ENCODE results near the gene FAM199X. TPM values are rescaled to one million over a fixed set of nuclear protein-coding genes. Genes with fewer than 3 reads are reported as not detected.
"Not testable (repeated sequence)": the region's sequence is repeated elsewhere in the genome, so short reads cannot be mapped to it uniquely, and the experiment has no call there.

Gene FAM199X
- total RNA-seq, 1 experiment from 2014 or later: 35.2 TPM

DNA sequence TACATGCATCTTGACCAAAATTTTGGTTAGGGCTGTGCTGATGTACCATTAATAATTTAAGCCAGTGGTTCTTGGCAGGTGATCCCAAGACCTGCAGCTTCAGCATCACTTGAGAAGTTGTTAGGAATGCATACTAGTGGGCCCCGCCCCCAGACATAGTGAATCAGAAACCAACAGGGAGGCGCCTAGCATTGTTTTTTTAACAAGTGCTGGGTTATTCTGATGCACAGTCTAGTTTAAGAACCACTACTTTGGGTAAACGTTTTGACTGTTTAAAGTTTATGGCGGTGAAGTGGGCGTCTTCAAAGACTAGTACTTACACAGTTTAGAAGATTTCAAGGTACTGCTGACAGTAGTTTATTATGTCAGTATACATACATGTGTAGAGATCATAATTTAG, 23.6 kb downstream of the FAM199X start:
- no peak for DNase-seq (ENCODE audit: low read depth)

DNA sequence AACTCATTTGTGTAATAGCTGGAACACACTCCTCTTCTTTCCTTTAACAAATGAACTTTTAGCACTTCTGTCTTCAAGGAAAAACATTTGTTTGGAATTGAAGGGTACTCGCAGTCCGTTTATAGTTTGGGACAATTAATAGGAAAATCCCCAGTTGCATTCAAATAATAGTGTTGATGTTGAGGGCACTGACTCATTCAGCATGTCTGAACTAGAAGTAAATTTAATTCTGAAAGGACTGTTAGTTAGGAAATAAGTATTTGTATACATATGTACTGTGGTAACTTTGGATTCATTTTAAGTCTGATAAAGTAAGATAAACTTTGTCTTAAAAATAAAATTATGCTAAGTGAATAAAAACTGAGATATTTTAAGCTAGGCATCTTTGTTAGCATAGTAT, 27.2 kb downstream of the FAM199X start:
- DNase-seq (ENCODE audit: low read depth): no peak

DNA sequence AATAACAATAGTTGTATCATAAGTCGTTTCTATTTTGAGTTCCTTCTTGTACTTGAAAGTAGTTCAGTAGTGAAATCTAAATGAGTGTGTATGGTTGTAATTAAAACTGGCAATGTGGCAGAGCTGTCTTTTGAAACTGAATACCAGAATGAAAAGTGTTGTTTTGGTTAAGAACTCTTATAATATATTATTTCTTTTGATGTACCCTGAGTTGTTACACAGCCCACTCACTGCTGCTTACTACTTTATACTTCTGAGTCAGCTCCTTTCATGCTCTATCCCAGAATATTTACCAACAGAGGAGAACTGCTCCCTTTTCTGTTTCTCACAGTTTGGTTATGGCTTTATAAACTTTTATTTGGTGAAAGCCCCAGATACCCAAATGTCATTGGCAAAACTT, 28.8 kb downstream of the FAM199X start:
- DNase-seq (ENCODE audit: low read depth): no peak

DNA sequence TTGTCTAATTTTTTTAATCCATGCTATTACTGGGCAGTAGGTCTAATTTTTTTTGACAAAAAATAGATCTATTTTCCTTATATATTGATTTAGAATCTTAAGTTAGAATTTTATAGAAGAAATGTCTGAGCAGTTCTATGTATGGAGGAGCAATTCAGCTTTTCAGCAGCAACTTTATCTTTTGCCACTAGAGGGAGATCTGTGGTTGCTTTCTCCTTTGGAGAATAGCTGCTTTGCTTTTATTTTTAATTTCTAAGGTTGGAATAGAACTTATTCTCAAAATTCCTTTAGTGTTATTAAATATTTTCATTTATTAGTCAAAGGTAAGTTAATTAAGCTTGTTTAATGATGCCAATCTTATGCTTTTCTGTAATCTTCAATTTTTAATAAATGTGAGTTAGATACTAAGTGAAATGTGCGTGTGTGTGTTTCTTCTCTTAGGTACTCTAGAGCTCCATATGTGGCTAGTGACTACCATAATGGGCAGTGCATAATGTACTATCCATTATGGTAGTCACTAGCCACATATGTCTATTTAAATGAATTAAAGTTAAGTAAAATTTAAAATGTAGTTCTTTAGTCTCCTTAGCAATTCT, 29.3 kb downstream of the FAM199X start:
- peak; percentile 46 for DNase-seq (ENCODE audit: low read depth)

DNA sequence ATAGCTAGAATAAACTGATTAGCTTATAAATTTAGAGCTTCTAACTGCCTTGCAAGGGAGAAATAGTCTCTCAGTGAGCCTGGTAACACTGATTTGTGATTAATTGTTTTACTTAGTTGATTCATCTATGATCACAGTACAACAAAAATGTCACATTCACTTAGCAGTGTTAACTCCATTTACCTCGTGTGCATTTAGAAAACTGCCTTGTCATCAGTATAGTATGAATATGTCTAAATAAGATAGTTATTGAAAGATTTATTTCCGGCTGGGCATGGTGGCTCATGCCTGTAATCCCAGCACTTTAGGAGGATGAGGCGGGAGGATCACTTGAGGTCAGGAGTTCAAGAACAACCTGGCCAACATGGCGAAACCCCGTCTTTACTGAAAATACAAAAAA, 39.3 kb downstream of the FAM199X start:
- DNase-seq (ENCODE audit: low read depth): no peak

DNA sequence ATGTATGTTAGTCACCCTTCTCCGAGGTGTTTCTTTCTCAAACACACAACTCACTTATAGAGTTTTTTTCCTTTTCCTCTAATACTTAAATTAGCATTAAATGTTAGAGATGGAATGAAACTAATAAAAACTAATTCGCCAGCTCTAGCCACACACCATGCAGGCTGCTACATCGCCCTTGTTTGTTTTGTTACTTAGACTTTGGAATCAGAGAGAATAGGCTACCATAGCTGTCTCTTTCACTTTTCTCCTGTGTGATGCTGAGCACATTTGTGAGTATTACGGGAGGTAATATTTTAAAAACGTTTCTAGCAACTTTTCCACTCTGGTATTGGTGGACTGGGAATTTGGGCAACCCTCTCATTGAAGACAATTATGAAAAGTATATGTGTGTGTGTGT, 44.9 kb downstream of the FAM199X start:
- DNase-seq (ENCODE audit: low read depth): no peak

DNA sequence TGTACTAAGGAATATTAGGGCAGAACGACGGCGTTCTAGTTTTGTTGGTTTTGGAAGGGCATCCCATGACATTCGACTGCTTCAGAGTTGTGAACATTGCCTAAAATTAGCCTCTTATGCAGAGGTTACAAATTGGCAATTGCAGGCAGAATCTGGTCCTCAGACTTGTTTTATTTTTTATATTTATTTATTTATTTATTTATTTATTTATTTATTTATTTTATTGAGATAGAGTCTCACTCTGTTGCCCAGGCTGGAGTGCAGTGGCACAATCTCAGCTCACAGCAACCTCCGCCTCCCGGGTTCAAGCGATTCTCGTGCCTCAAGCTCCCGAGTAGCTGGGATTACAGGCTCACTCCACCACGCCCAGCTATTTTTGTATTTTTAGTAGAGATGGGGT, 63.8 kb downstream of the FAM199X start:
- DNase-seq (ENCODE audit: low read depth): not testable (repeated sequence)

Other genes with a start within 250 kb of the FAM199X start
- gene TMSB15B, start 203.8 kb upstream of the FAM199X start, total RNA-seq (2014; rRNA removed; shearing (Covaris generic)): 27.8 and 34.3 TPM in 2 replicates
- gene H2BW1, start 152.7 kb upstream of the FAM199X start, total RNA-seq (2014; rRNA removed; shearing (Covaris generic)): not detected in 2 replicates
- gene H2BW2, start 126.5 kb upstream of the FAM199X start, total RNA-seq (2014; rRNA removed; shearing (Covaris generic)): not detected in 2 replicates
- gene TMSB15C, start 90.2 kb upstream of the FAM199X start, total RNA-seq (2014; rRNA removed; shearing (Covaris generic)): 3.5 and 7.8 TPM in 2 replicates
- 1.7 TPM in 1 of 2 replicates, not detected in the other for gene ZCCHC18, start 53.9 kb upstream of the FAM199X start, total RNA-seq (2014; rRNA removed; shearing (Covaris generic))
- gene SLC25A53, start 9.4 kb upstream of the FAM199X start, total RNA-seq (2014; rRNA removed; shearing (Covaris generic)): 4.9 and 11.0 TPM in 2 replicates
- not detected in 2 replicates for gene ESX1, start 88.5 kb downstream of the FAM199X start, total RNA-seq (2014; rRNA removed; shearing (Covaris generic))